HEK293T (cell line): ENCODE results near the gene RBM28.

Experiments
- CTCF ChIA-PET: fragments of 350-600 bp; formaldehyde crosslinking; extraction: SDS; loops from one replicate; lab custom pipeline; 2021; ENCODE audit warnings: antibody characterized with exemption, inconsistent platforms; lab: Yijun Ruan, JAX
- POLR2A ChIA-PET: fragments of 350-600 bp; formaldehyde crosslinking; extraction: SDS; loops from one replicate; lab custom pipeline; 2020; ENCODE audit warnings: antibody characterized with exemption, inconsistent platforms; lab: Yijun Ruan, JAX
- DNase-seq: peaks from one replicate; pipeline ENCODE4 v3.0.0; 2012; ENCODE audit warnings: mixed read lengths; ENCODE audit errors: extremely low spot score
- ELF4 ChIP-seq: fragments of 450-650 bp; IDR thresholded peaks from 2 replicates; pipeline ENCODE4 v1.6.1; 2017; ENCODE audit warnings: antibody characterized with exemption
- FOXA1 ChIP-seq: fragments of 450-650 bp; IDR thresholded peaks from 2 replicates; pipeline ENCODE4 v1.6.1; 2016; ENCODE audit warnings: mild to moderate bottlenecking
- FOXK2 ChIP-seq: fragments of 450-650 bp; IDR thresholded peaks from 2 replicates; pipeline ENCODE4 v1.6.1; 2016; ENCODE audit warnings: mild to moderate bottlenecking
- L3MBTL2 ChIP-seq: fragments of 450-650 bp; conservative IDR thresholded peaks from 2 replicates; pipeline ENCODE4 v1.6.1; 2016; ENCODE audit warnings: mild to moderate bottlenecking
- NFRKB ChIP-seq: fragments of 450-650 bp; IDR thresholded peaks from 2 replicates; pipeline ENCODE4 v1.6.1; 2016; ENCODE audit warnings: mild to moderate bottlenecking, moderate library complexity
- ZNF384 ChIP-seq: fragments of 450-650 bp; IDR thresholded peaks from 2 replicates; pipeline ENCODE4 v1.6.1; 2016
- TF ChIP-seq, protein P1 (sequence below): fragments of 450-650 bp; IDR thresholded peaks from 2 replicates; pipeline ENCODE4 v1.6.1; 2016

The RBM28 gene

DNA sequence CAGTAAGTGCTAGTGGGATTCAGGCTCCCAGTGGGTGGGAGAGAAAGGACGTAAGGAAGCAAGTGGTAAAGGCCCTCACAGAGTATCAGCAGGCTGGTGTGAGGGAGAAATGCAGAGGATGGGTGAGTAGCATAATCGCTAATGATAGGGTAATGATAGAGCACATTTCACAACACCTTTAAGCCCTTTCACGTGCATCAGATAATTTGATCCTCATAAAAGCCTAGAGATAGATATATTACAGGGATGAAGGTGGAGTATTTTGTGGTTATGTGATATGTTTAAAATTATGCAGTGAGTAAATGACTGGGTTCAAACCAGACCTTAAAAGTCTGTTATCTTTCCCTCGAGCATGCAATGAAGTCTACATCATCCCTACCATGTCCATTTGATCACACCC lies 92.4 kb downstream of the RBM28 start:
- no peak for TF ChIP-seq ELF4
- TF ChIP-seq ZNF384: no peak
- no peak for TF ChIP-seq NFRKB
- TF ChIP-seq, protein P1, sequence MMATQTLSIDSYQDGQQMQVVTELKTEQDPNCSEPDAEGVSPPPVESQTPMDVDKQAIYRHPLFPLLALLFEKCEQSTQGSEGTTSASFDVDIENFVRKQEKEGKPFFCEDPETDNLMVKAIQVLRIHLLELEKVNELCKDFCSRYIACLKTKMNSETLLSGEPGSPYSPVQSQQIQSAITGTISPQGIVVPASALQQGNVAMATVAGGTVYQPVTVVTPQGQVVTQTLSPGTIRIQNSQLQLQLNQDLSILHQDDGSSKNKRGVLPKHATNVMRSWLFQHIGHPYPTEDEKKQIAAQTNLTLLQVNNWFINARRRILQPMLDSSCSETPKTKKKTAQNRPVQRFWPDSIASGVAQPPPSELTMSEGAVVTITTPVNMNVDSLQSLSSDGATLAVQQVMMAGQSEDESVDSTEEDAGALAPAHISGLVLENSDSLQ: no peak
- no peak for TF ChIP-seq L3MBTL2
- TF ChIP-seq FOXA1: no peak
- no peak for TF ChIP-seq FOXK2
- POLR2A ChIA-PET: no interaction called here
- no peak for DNase-seq
- CTCF ChIA-PET: no interaction called here
